Measurements from ENCODE around the gene C7.
"Not testable (repeated sequence)": the region's sequence is repeated elsewhere in the genome, so short reads cannot be mapped to it uniquely, and the experiment has no call there.

C7 gene

GRCh38 chr5:40995801-40996586 lies 86.7 kb downstream of the C7 start:
- no peak for DNase-seq

DNA sequence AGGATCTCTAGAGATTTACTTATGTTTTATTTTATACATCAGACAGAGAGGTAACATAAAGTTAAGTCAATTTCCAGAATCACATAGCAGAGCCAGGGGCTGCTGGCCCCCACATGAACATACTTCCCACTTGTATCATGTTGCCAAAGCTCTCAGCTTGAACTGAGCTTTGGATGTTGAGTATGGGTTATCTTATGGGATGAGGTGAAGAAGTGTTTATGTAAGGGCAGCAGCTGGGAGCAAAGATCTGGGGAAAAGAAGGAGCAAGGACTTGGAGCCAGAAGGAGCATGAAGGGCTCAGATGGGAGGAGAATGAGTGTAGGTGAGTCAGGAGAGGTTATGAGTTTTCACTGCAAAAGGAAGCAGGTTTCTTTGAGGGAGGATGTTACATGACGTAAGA lies 89.8 kb downstream of the C7 start:
- no peak for DNase-seq

DNA sequence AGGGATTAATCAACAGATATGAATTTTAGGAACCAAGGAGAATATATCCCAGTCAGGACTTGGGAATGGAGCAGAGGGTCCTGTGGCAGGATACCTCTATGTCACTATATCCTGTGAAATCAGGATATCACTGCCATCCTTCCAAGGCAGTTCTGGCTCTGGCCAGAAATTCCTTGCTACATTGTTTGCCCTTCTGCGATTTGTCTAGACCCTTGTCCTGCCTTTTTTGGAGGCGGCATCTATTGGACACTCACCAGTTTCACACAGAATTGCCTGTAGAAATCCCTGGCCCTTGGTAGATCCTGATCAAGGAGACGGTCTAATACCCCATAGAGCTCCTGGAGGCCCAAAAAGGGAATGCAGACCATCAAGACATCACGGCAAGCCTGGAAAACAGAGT lies 90.7 kb downstream of the C7 start:
- no peak for DNase-seq

GRCh38 chr5:41003670-41004376 lies 94.5 kb downstream of the C7 start:
- DNase-seq, result no peak

GRCh38 chr5:41004931-41005330 lies 95.6 kb downstream of the C7 start:
- no peak for DNase-seq

GRCh38 chr5:41009232-41009631 lies 99.9 kb downstream of the C7 start:
- DNase-seq, result no peak

DNA sequence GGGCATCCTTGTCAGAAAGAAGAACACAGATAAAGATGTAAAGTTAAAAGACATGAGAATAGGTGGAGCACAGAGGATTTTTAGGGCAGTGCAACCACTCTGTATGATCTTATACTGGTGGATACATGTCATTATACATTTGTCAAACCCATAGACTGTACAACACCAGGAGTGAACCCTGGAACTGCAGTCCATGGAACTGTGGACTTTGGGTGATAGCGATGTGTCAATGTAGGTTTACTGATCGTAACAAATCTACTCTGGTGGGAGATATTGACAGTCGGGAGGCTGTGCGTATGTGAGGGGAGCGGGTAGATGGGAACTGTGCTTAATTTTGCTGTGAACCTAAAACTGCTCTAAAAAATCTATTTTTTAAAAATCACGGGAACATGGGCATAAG lies 101.3 kb downstream of the C7 start:
- DNase-seq, result no peak

GRCh38 chr5:41012318-41012717 lies 103.0 kb downstream of the C7 start:
- DNase-seq, result no peak

- not testable (repeated sequence) for DNase-seq
These were observed 113.3 kb downstream of the C7 start for GRCh38 chr5:41022600-41022999.
